Erythroblast (primary cell): ENCODE data around the gene ZNF202.

Experiments used
- DNase-seq, 2 experiments: peaks; one replicate each; lab custom pipeline; 2025; lab: John Stamatoyannopoulos, UW
- GATA1 ChIP-seq: IDR thresholded peaks from 2 replicates; pipeline ENCODE4 v1.6.1; 2011; ENCODE audit warnings: low read depth, mild to moderate bottlenecking, control low read depth, low read length, moderate library complexity
- POLR2A ChIP-seq: IDR thresholded peaks from 2 replicates; pipeline ENCODE4 v1.6.1; 2011; ENCODE audit warnings: mild to moderate bottlenecking, low read length

The ZNF202 gene

DNA sequence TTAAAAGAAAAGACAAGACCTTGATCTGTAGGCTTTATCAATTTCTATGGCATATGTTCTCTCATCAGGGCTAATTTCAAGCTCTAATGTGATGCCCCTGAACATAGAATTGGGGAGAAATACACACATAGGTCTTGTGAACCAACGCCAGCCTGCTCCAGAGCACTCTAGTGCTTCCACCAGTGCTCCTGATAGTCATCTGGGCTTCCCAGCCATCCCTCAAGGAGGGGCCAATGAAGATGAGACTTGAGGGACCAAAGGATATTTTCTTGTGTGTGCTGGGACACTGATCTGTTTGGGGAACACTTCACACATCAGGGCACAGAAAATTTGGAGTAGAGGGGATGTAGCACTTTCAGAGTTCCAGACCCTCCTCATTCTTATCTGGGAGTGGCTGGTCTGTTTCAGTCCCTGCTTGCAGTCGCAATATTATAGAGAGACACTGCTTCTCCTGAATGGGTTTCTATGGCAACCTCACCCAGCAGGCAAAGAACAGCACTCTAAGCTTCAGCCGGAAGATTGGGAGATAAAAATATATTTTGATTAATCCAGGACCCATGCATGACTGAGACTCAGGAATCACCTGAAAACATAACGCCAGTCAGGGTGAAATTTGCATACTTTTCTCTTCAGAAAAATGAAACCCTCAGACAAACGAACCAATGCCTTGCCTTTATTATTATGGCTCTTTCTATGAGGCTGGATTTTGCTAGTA is 58.6 kb downstream of the ZNF202 start:
- DNase-seq, result no peak
- TF ChIP-seq GATA1 (no peak), POLR2A (no peak)

DNA sequence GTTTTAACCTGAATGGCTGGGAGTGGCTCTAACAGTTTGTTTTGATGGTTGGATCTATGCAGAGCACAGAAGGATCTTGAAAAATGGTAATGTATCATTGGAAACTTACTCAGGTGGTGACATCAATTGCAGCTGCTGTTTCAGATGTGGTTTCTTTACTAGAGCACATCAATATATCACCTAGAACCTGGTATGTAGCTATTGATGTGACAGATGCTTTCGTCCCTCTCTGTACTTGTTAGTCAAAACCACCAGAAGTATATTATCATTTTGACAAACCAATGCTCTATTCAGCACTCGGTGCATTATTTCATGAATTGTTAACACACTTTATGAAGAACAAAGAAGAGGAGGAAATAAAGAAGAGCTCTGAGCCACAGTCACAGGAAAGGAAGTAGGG is 60.4 kb downstream of the ZNF202 start:
- no peak for DNase-seq

DNA sequence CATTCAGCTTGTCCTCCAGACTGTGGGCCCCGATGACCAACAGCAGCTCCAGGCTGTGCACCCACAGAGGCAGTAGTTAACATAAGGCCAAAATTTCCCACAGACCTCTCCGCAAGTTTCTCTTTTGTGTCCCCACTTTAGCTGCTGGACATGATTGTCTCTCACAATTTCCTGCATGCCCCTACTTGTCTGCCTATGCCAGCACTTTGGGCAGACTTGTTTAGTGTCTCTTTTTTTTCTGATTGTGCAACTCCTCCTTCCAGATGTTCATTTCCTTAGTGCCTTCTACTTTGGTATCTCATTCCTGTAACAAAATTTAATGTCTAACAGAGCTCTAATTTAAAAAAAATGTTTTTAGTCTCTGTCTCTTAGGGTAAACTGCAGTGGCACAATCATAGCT is 63.2 kb downstream of the ZNF202 start:
- TF ChIP-seq GATA1 (no peak), POLR2A (no peak)

More for the DNA sequence above, 60.4 kb downstream of the ZNF202 start:
- TF ChIP-seq GATA1, result no peak
- TF ChIP-seq POLR2A, result no peak

DNA sequence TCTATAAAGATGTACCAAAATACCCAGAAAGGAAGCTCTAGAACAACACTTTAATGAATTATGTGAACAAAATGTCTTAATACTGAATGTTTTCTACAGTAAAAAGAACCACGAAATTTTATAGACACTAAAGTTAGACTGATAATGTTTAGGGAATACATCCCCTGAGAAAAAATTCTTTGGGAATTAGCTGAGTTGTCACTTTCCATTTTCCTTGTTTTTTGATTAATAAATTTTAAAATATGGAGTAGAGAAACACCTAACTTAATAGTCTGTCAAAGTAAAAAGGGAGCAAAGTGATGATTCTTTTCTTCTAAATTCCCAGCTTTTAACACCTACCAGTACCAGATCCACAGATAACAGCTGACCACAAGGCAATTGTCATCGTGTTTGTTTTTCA is 64.0 kb downstream of the ZNF202 start:
- TF ChIP-seq POLR2A (no peak), GATA1 (no peak)
- no peak for DNase-seq

More for the DNA sequence above, 63.2 kb downstream of the ZNF202 start:
- no peak for DNase-seq

DNA sequence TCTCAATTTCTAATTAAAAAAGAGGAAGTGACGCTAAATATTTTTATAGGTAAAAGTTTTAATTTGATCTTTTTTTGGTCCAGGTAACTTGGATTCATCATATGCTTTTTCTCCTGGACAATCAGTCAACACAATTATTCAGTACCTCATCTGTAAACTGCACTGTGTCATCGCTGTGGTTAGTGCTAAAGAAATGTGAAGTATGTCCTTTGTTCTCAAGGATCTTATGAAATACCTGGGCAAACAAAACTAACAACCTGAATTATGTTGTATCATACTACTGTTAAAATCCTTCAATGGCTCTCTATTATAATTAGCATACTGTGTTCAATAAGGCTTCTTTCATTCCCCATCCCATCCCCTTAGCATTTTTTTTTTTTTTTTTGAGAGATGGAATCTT is 67.2 kb downstream of the ZNF202 start:
- TF ChIP-seq POLR2A (no peak), GATA1 (no peak)
- no peak for DNase-seq
